Brain microvascular endothelial cell (primary cell): ENCODE data around the gene KCNMB2.

ENCODE experiments used
- DNase-seq: peaks from one replicate; pipeline ENCODE4 v3.0.0-alpha.2; 2020
- H3K27ac ChIP-seq: fragments of 250-450 bp; sonication (Bioruptor Pico); 2 replicates; pipeline ENCODE4 v1.5.1; 2020; ENCODE audit warnings: mild to moderate bottlenecking, moderate library complexity
- H3K27me3 ChIP-seq: fragments of 250-450 bp; sonication (Bioruptor Pico); replicated peaks from 2 replicates; pipeline ENCODE4 v1.5.1; 2020; ENCODE audit warnings: mild to moderate bottlenecking
- H3K36me3 ChIP-seq: fragments of 250-450 bp; sonication (Bioruptor Pico); replicated peaks from 2 replicates; pipeline ENCODE4 v1.5.1; 2020; ENCODE audit warnings: mild to moderate bottlenecking
- H3K4me3 ChIP-seq: 2 replicates; pipeline ENCODE4 v1.5.1; 2011; ENCODE audit warnings: low read depth, mild to moderate bottlenecking, control low read depth, low read length, moderate library complexity
- CTCF ChIP-seq: IDR thresholded peaks from 2 replicates; pipeline ENCODE4 v1.5.1; 2011; ENCODE audit warnings: low read depth, mild to moderate bottlenecking, moderate library complexity, low read length, control low read depth, inconsistent platforms; ENCODE audit errors: missing control alignments
- in situ Hi-C: cut with HindIII; loops from 2 replicates; pipeline ENCODE4 v1.10.0; 2017; ENCODE audit warnings: low sequenced_read_pairs, low pct_ligation_motif_present

KCNMB2 gene

GRCh38 chr3:178826435-178827123 lies 290.3 kb downstream of the KCNMB2 start:
- in situ Hi-C loops = no loop called here
- Histone ChIP-seq H3K4me3 (no peak overlapping the region), H3K27me3 (no peaks in the 10 kb centered on the region), H3K36me3 (no peaks in the 10 kb centered on the region), H3K27ac (no peak overlapping the region)
- no peak for TF ChIP-seq CTCF
- DNase-seq = no peak

GRCh38 chr3:178827285-178827856 lies 291.1 kb downstream of the KCNMB2 start:
- Histone ChIP-seq H3K27ac (no peak overlapping the region), H3K36me3 (no peaks in the 10 kb centered on the region), H3K27me3 (no peaks in the 10 kb centered on the region), H3K4me3 (no peak overlapping the region)
- TF ChIP-seq CTCF = no peak
- DNase-seq = no peak
- in situ Hi-C loops = no loop called here

GRCh38 chr3:178833695-178834094 lies 297.5 kb downstream of the KCNMB2 start:
- Histone ChIP-seq H3K27ac (no peak overlapping the region), H3K4me3 (no peak overlapping the region), H3K27me3 (no peaks in the 10 kb centered on the region), H3K36me3 (no peaks in the 10 kb centered on the region)
- no peak for DNase-seq
- TF ChIP-seq CTCF = no peak
- in situ Hi-C loops = no loop called here

DNA sequence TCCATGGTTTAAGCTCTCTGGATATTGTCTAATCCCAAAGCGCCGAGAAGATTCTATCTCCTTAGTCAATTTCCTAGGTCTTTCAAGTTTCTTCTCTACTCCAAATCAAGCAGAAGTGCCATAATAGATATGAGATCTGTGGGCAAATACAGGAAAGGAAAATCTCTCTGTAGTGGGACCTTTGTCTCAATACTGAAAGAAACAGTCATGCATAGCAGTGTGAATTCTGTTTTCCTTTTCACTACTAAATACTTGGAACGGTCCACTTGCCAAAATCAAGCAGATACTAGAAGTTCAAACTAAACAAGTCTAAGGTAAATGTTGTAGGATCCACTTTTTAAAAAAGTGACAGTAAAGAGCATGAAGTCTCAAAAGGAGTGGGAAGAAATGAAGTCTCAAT lies 298.8 kb downstream of the KCNMB2 start:
- Histone ChIP-seq H3K27me3 (no peaks in the 10 kb centered on the region), H3K36me3 (no peaks in the 10 kb centered on the region), H3K4me3 (no peak overlapping the region), H3K27ac (no peak overlapping the region)
- DNase-seq = no peak
- no peak for TF ChIP-seq CTCF
- in situ Hi-C loops = no loop called here

DNA sequence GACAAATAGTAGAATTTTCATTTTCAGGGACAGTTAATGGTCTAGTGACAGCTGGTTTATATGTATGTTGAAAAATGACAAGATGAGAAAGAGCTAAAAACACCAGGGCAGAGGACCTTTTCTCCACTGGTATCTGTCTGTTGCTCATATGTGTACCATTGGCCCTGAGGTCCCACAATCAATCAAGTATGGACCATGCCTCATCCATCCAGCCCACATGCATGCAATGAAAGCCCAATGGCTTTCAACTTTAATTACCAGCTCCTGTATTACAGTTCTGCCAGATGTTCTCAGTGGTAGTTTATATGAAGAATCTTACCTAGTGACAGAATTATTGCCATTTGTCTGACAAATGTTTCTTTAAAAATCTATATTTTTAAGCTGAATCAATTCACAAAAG lies 301.3 kb downstream of the KCNMB2 start:
- Histone ChIP-seq H3K36me3 (no peaks in the 10 kb centered on the region), H3K27ac (no peak overlapping the region), H3K27me3 (no peaks in the 10 kb centered on the region), H3K4me3 (no peak overlapping the region)
- in situ Hi-C loops = no loop called here
- TF ChIP-seq CTCF = no peak
- no peak for DNase-seq

DNA sequence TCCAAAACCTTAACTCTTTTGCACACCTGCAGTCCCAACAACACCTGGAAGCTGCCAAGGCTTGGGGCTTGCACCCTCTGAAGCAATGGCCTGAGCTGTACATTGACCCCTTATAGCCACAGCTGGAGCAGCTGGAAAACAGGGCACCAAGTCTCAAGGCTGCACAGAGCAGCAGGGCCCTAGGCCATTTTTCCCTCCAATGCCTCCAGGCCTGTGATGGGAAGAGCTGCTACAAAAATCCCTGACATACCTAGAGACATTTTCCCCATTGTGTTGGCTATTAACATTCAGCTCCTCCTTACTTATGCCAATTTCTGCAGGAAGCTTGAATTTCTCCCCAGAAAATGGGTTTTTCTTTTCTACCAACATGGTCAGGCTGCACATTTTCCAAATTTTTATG lies 304.4 kb downstream of the KCNMB2 start:
- no peaks in the 10 kb centered on the region for H3K27me3 ChIP-seq
- no peak for DNase-seq
- no peak overlapping the region for H3K4me3 ChIP-seq
- no peak for TF ChIP-seq CTCF
- in situ Hi-C loops = no loop called here
- no peaks in the 10 kb centered on the region for H3K36me3 ChIP-seq
- H3K27ac ChIP-seq = no peak overlapping the region
